Urothelium cell line (cell line): ENCODE measurements around the gene RPP14.

ENCODE experiments used
- DNase-seq: peaks from one replicate; pipeline ENCODE4 v3.0.0; 2011; ENCODE audit warnings: low spot score, mixed read lengths
- FAIRE-seq: peaks from 2 replicates; lab custom pipeline; 2011; peaks lifted over from hg19 to GRCh38; lab: Jason Lieb, UNC

Gene RPP14

GRCh38 chr3:58353722-58354553 lies 47.9 kb downstream of the RPP14 start:
- no peak for FAIRE-seq
- no peak for DNase-seq

- FAIRE-seq (no peak), DNase-seq (no peak)
Measured at GRCh38 chr3:58355179-58355578, 49.1 kb downstream of the RPP14 start.

GRCh38 chr3:58356054-58356453 lies 50.0 kb downstream of the RPP14 start:
- FAIRE-seq (no peak), DNase-seq (no peak)

- DNase-seq (no peak), FAIRE-seq (no peak)
Measured at GRCh38 chr3:58357402-58357801, 51.4 kb downstream of the RPP14 start.

- FAIRE-seq (no peak), DNase-seq (no peak)
Measured at GRCh38 chr3:58358092-58358491, 52.0 kb downstream of the RPP14 start.

GRCh38 chr3:58358808-58359207 lies 52.8 kb downstream of the RPP14 start:
- no peak for DNase-seq
- FAIRE-seq, result no peak

GRCh38 chr3:58359621-58360020 lies 53.6 kb downstream of the RPP14 start:
- FAIRE-seq (no peak), DNase-seq (no peak)

- no peak for DNase-seq
- no peak for FAIRE-seq
Measured at GRCh38 chr3:58361866-58362265, 55.8 kb downstream of the RPP14 start.

- FAIRE-seq (no peak), DNase-seq (no peak)
Measured at GRCh38 chr3:58366699-58367098, 60.7 kb downstream of the RPP14 start.

GRCh38 chr3:58369038-58369437 lies 63.0 kb downstream of the RPP14 start:
- no peak for FAIRE-seq
- no peak for DNase-seq
